ENCODE results near the gene ERVK3-1.

GRCh38 chr19:58357481-58358145 lies 52.4 kb downstream of the ERVK3-1 start:
- TF ChIP-seq, protein P1, sequence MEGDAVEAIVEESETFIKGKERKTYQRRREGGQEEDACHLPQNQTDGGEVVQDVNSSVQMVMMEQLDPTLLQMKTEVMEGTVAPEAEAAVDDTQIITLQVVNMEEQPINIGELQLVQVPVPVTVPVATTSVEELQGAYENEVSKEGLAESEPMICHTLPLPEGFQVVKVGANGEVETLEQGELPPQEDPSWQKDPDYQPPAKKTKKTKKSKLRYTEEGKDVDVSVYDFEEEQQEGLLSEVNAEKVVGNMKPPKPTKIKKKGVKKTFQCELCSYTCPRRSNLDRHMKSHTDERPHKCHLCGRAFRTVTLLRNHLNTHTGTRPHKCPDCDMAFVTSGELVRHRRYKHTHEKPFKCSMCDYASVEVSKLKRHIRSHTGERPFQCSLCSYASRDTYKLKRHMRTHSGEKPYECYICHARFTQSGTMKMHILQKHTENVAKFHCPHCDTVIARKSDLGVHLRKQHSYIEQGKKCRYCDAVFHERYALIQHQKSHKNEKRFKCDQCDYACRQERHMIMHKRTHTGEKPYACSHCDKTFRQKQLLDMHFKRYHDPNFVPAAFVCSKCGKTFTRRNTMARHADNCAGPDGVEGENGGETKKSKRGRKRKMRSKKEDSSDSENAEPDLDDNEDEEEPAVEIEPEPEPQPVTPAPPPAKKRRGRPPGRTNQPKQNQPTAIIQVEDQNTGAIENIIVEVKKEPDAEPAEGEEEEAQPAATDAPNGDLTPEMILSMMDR (IDR thresholded peaks at IDR 0.05; ENCODE audit: low read length): no peak
- no peak for TF ChIP-seq EZH2 (IDR thresholded peaks at IDR 0.05; ENCODE audit: borderline replicate concordance, low read length)
